Endothelial cell of umbilical vein (primary cell): ENCODE results near the gene GADL1. TPM values are rescaled to one million over a fixed set of nuclear protein-coding genes. Genes with fewer than 3 reads are reported as not detected.

Experiments used
- BruUV-seq: library from RNA; stranded (reverse); fragments of 400-500 nt; replicated peaks from 2 replicates; lab custom pipeline; 2021; lab: Mats Ljungman, UMichigan
- CTCF ChIA-PET: fragments of 300-600, 350-600 bp; sonication (Branson Sonifier 250); formaldehyde crosslinking; loops from one replicate; lab custom pipeline; 2021; ENCODE audit warnings: antibody characterized with exemption, inconsistent platforms; lab: Charles Lee
- POLR2A ChIA-PET: fragments of 300-600, 350-600 bp; sonication (Branson Sonifier 250); formaldehyde crosslinking; loops from one replicate; lab custom pipeline; 2021; ENCODE audit warnings: antibody characterized with exemption, inconsistent platforms; lab: Charles Lee
- DNase-seq: peaks from one replicate; pipeline ENCODE4 v3.0.0-alpha.2; 2011; ENCODE audit warnings: low read depth, low spot score
- FAIRE-seq: peaks from 2 replicates; lab custom pipeline; 2011; peaks lifted over from hg19 to GRCh38; lab: Jason Lieb, UNC
- H2AFZ ChIP-seq: 2 replicates; pipeline ENCODE4 v1.6.0; 2012; ENCODE audit warnings: low read depth, low read length, control low read depth, inconsistent platforms
- H3K27ac ChIP-seq: 2 replicates; pipeline ENCODE4 v1.5.1; 2011; ENCODE audit warnings: low read depth, mild to moderate bottlenecking, control low read depth, low read length, moderate library complexity; ENCODE audit not compliant: insufficient read depth
- H3K27me3 ChIP-seq, 2 experiments: 2 replicates each; pipeline versions ENCODE4 v1.6.0 to v1.6.1; 2011; ENCODE audit warnings: low read length in 2 of 2, mixed read lengths in 1 of 2; ENCODE audit not compliant: control insufficient read depth in 2 of 2, insufficient read depth in 2 of 2
- H3K36me3 ChIP-seq, 2 experiments: 2 replicates in 1 of 2; 3 replicates in 1 of 2; pipeline ENCODE4 v1.5.1; 2011; ENCODE audit warnings: low read length in 2 of 2, mild to moderate bottlenecking in 1 of 2, moderate library complexity in 1 of 2; ENCODE audit not compliant: control insufficient read depth in 2 of 2, insufficient read depth in 2 of 2; ENCODE audit errors: extremely low read depth in 1 of 2
- H3K4me1 ChIP-seq: 3 replicates; pipeline ENCODE4 v1.5.1; 2011; ENCODE audit warnings: mild to moderate bottlenecking, low read length; ENCODE audit not compliant: control insufficient read depth, insufficient read depth; ENCODE audit errors: extremely low read depth
- H3K4me2 ChIP-seq: 2 replicates; pipeline ENCODE4 v1.6.1; 2011; ENCODE audit warnings: low read length, control low read depth, mixed read lengths; ENCODE audit not compliant: insufficient read depth
- H3K4me3 ChIP-seq, 3 experiments: fragments of 200-600 bp in 1 of 3; sonication (generic), shearing (Covaris generic) in 1 of 3; replicated peaks in 1 of 3; 2 replicates each; pipeline ENCODE4 v1.5.1; 2011 to 2016; ENCODE audit warnings: control low read depth in 3 of 3, low read length in 3 of 3, mild to moderate bottlenecking in 2 of 3, inconsistent platforms in 1 of 3, low read depth in 1 of 3, moderate library complexity in 1 of 3; ENCODE audit not compliant: insufficient read depth in 1 of 3
- H3K79me2 ChIP-seq: 2 replicates; pipeline ENCODE4 v1.6.0; 2012; ENCODE audit warnings: low read length, inconsistent platforms; ENCODE audit not compliant: control insufficient read depth, insufficient read depth
- H3K9ac ChIP-seq: replicated peaks from 2 replicates; pipeline ENCODE3; 2011; ENCODE audit warnings: low read length, control low read depth; ENCODE audit not compliant: insufficient read depth; ENCODE audit errors: extremely low read depth
- H3K9me1 ChIP-seq: replicated peaks from 3 replicates; pipeline ENCODE4 v1.6.0; 2011; ENCODE audit warnings: mild to moderate bottlenecking, low read length; ENCODE audit not compliant: control insufficient read depth, insufficient read depth; ENCODE audit errors: extremely low read depth
- H3K9me3 ChIP-seq: replicated peaks from 2 replicates; pipeline ENCODE4 v1.5.1; 2012; ENCODE audit warnings: low read length, inconsistent platforms; ENCODE audit not compliant: control insufficient read depth, insufficient read depth
- H4K20me1 ChIP-seq: replicated peaks from 2 replicates; pipeline ENCODE3; 2011; ENCODE audit warnings: mild to moderate bottlenecking, low read length; ENCODE audit not compliant: control insufficient read depth, insufficient read depth; ENCODE audit errors: extremely low read depth
- CTCF ChIP-seq, 2 donors: IDR thresholded peaks; 1 replicate in 1 of 2; 2 replicates in 1 of 2; pipeline ENCODE4 v1.5.1; 2011; ENCODE audit warnings: low read length in 2 of 2, mild to moderate bottlenecking in 2 of 2, moderate library complexity in 2 of 2, control low read depth in 1 of 2, inconsistent platforms in 1 of 2, low read depth in 1 of 2; ENCODE audit not compliant: insufficient read depth in 1 of 2; ENCODE audit errors: extremely low read depth in 1 of 2
- EZH2 ChIP-seq: IDR thresholded peaks from 2 replicates; pipeline ENCODE4 v1.6.1; 2012; ENCODE audit warnings: borderline replicate concordance, low read depth, mild to moderate bottlenecking, moderate library complexity, low read length, inconsistent platforms; ENCODE audit not compliant: severe bottlenecking
- FOS ChIP-seq: IDR thresholded peaks from 2 replicates; pipeline ENCODE4 v1.6.1; 2011; ENCODE audit warnings: mild to moderate bottlenecking, low read length, moderate library complexity, borderline replicate concordance; ENCODE audit not compliant: insufficient read depth
- GATA2 ChIP-seq: IDR thresholded peaks from 2 replicates; pipeline ENCODE4 v1.7.0; 2011; ENCODE audit warnings: low read depth, mild to moderate bottlenecking, moderate library complexity, mixed read lengths, low read length; ENCODE audit not compliant: insufficient read length, insufficient read depth
- JUN ChIP-seq: IDR thresholded peaks from 2 replicates; pipeline ENCODE4 v1.6.1; 2011; ENCODE audit warnings: borderline replicate concordance, low read depth; ENCODE audit not compliant: insufficient read length, insufficient read depth
- MAX ChIP-seq: IDR thresholded peaks from 2 replicates; pipeline ENCODE4 v1.6.1; 2011; ENCODE audit not compliant: insufficient read depth, insufficient read length
- MYC ChIP-seq: IDR thresholded peaks from one replicate; pipeline ENCODE4 v1.6.1; 2011; ENCODE audit warnings: mild to moderate bottlenecking, low read depth, low read length
- POLR2A ChIP-seq: IDR thresholded peaks from 2 replicates; pipeline ENCODE4 v1.6.1; 2012; ENCODE audit warnings: low read depth, mild to moderate bottlenecking, control low read depth, low read length
- POLR2AphosphoS5 ChIP-seq: IDR thresholded peaks from 2 replicates; pipeline ENCODE4 v1.6.1; 2012; ENCODE audit warnings: low read depth, mild to moderate bottlenecking, control low read depth, low read length, moderate library complexity; ENCODE audit not compliant: insufficient read depth
- dilution Hi-C: fragments of 300-500 bp; cut with MboI; formaldehyde crosslinking; loops from one replicate; pipeline ENCODE4 v1.15.0; 2019; ENCODE audit warnings: low sequenced_read_pairs; ENCODE audit not compliant: extremely low pct_ligation_motif_present
- intact Hi-C: fragments of 100-400 bp; cut with micrococcal nuclease; formaldehyde crosslinking; loops from one replicate; pipeline ENCODE4 v1.10.0; 2022
- polyA plus RNA-seq, 4 experiments: library from polyadenylated mRNA; depleted of rRNA in 3 of 4; stranded (reverse) in 3 of 4; unstranded in 1 of 4; fragments of >200 nt; gene quantifications; 2 replicates each; pipeline versions ENCODE4 v1.2.1 to v1.2.3, GENCODE V29; 2011 to 2012; ENCODE audit warnings: missing spikeins in 1 of 4
- total RNA-seq: library from RNA; stranded (reverse); gene quantifications from 2 replicates; pipeline ENCODE4 v1.2.3, GENCODE V29; 2021

Gene GADL1
- total and polyA plus RNA-seq, 2 donors (not counting 3 experiments of a cell fraction or from before 2014, with no cell fraction given) = not detected

GRCh38 chr3:30943206-30943605, 48.7 kb upstream of the GADL1 start:
- no peaks in the 10 kb centered on the region for H3K9me3 ChIP-seq
- no peak for FAIRE-seq

More at GRCh38 chr3:30943206-30943605, 48.7 kb upstream of the GADL1 start:
- TF ChIP-seq JUN (no peak), MYC (no peak), CTCF (IDR thresholded peaks at IDR 0.05; ENCODE audit: extremely low read depth in 1 of 2, insufficient read depth in 1 of 2, low read depth in 1 of 2, low read length in 2 of 2) (no peak), GATA2 (no peak), POLR2A (no peak), FOS (no peak), POLR2AphosphoS5 (no peak), EZH2 (no peak), MAX (no peak)
- Histone ChIP-seq H3K4me2 (no peak overlapping the region), H3K27me3 (peaks cover 0 to 3% of the 10 kb centered on the region in 2 experiments), H3K36me3 (no peaks in the 10 kb centered on the region), H3K79me2 (no peaks in the 10 kb centered on the region), H4K20me1 (no peaks in the 10 kb centered on the region), H3K4me1 (no peaks in the 10 kb centered on the region), H3K4me3 (no peak overlapping the region), H3K27ac (no peak overlapping the region), H3K9me1 (no peaks in the 10 kb centered on the region), H3K9ac (no peak overlapping the region), H2AFZ (no peak overlapping the region)
- no peak for DNase-seq
- dilution Hi-C loops = no loop called here
- no TSS peak for BruUV-seq
- POLR2A ChIA-PET = no interaction called here
- intact Hi-C loops = no loop called here
- CTCF ChIA-PET = interaction anchor here (1.6 kb wide), 2 partner anchors 9 kb away, joined by 5 read pairs; no protein-coding TSS in a partner anchor
